RWPE1 (cell line): ENCODE data around the gene ZNF583.
A peak's percentile ranks its signal among the peaks of the same experiment; 100 is the strongest.

Experiments used
- CTCF ChIA-PET: fragments of 350-600 bp; sonication (Branson Sonifier 250); formaldehyde crosslinking; extraction: SDS; loops from one replicate; lab custom pipeline; 2021; lab: Yijun Ruan, JAX
- POLR2A ChIA-PET: fragments of 400-600 bp; formaldehyde crosslinking; extraction: SDS; loops from one replicate; lab custom pipeline; 2020; ENCODE audit warnings: antibody characterized with exemption; ENCODE audit not compliant: low non-redundant PET; lab: Yijun Ruan, JAX
- DNase-seq: peaks from one replicate; pipeline ENCODE4 v3.0.0; 2012; ENCODE audit warnings: low spot score
- H3K27ac ChIP-seq: fragments of 450-650 bp; 2 replicates; pipeline ENCODE4 v1.5.1; 2017
- CTCF ChIP-seq: fragments of 450-650 bp; conservative IDR thresholded peaks from 2 replicates; pipeline ENCODE4 v1.5.1; 2017; ENCODE audit warnings: low read depth, mild to moderate bottlenecking

ZNF583 gene

GRCh38 chr19:56369886-56370676 lies 34.1 kb upstream of the ZNF583 start:
- ChIA-PET CTCF (no interaction called here), POLR2A (no interaction called here)
- no peak for TF ChIP-seq CTCF
- DNase-seq = no peak
- H3K27ac ChIP-seq = no peak overlapping the region

GRCh38 chr19:56372281-56372680 lies 31.9 kb upstream of the ZNF583 start:
- ChIA-PET POLR2A (no interaction called here), CTCF (no interaction called here)
- DNase-seq = no peak
- H3K27ac ChIP-seq = no peak overlapping the region
- no peak for TF ChIP-seq CTCF

- ChIA-PET CTCF (interaction anchor here (0.6 kb wide), 1 partner anchor 261 kb away, joined by 3 read pairs; no protein-coding TSS in a partner anchor), POLR2A (no interaction called here)
- TF ChIP-seq CTCF = no peak
- DNase-seq = no peak
- H3K27ac ChIP-seq = no peak overlapping the region
Observed at GRCh38 chr19:56377105-56377924, 26.8 kb upstream of the ZNF583 start.

- DNase-seq = no peak
- no peak overlapping the region for H3K27ac ChIP-seq
- ChIA-PET CTCF (no interaction called here), POLR2A (no interaction called here)
- TF ChIP-seq CTCF = no peak
Observed at GRCh38 chr19:56383826-56384605, 20.1 kb upstream of the ZNF583 start.

GRCh38 chr19:56393119-56394012 lies 10.8 kb upstream of the ZNF583 start, which contains the start of gene ZNF582:
Gene ZNF582 (minus strand): TSS chr19:56393534. CDS start chr19:56391752, 1,782 bp downstream.
- peak; percentile 45 for DNase-seq
- CTCF ChIA-PET = no interaction called here
- POLR2A ChIA-PET = no interaction called here
- no peak within 1 kb of the TSS for H3K27ac ChIP-seq
- TF ChIP-seq CTCF = no peak
